NCI-H1105 (cell line): Measurements from ENCODE around the gene HLA-B.
A peak's percentile ranks its signal among the peaks of the same experiment; 100 is the strongest.
"Not testable (repeated sequence)": the region's sequence is repeated elsewhere in the genome, so short reads cannot be mapped to it uniquely, and the experiment has no call there.

Experiments
- DNase-seq: peaks from one replicate; lab custom pipeline; 2025; lab: John Stamatoyannopoulos, UW

Gene HLA-B

GRCh38 chr6:31383149-31383548 is 26.2 kb upstream of the HLA-B start:
- DNase-seq, result no peak

GRCh38 chr6:31381666-31382065 is 24.7 kb upstream of the HLA-B start:
- DNase-seq, result no peak

GRCh38 chr6:31379850-31380249 is 22.9 kb upstream of the HLA-B start:
- no peak for DNase-seq

- DNase-seq, result no peak
These were observed 21.7 kb upstream of the HLA-B start for GRCh38 chr6:31378721-31379103.

- no peak for DNase-seq
These were observed 21.2 kb upstream of the HLA-B start for GRCh38 chr6:31378062-31378720.

- DNase-seq, result no peak
These were observed 20.1 kb upstream of the HLA-B start for GRCh38 chr6:31377029-31377428.

- DNase-seq, result no peak
These were observed 18.7 kb upstream of the HLA-B start for GRCh38 chr6:31375699-31376098.

- not testable (repeated sequence) for DNase-seq
These were observed 17.1 kb upstream of the HLA-B start for GRCh38 chr6:31374118-31374517.

GRCh38 chr6:31368461-31368860 is 11.5 kb upstream of the HLA-B start:
- DNase-seq, result no peak

GRCh38 chr6:31366693-31367470 is 9.9 kb upstream of the HLA-B start:
- peak; percentile 83 for DNase-seq

GRCh38 chr6:31365864-31366263 is 8.9 kb upstream of the HLA-B start:
- no peak for DNase-seq

- DNase-seq, result no peak
These were observed 6.8 kb upstream of the HLA-B start for GRCh38 chr6:31363811-31364210.

GRCh38 chr6:31362751-31363150 is 5.8 kb upstream of the HLA-B start:
- DNase-seq, result no peak

GRCh38 chr6:31359581-31359980 is 2.6 kb upstream of the HLA-B start:
- no peak for DNase-seq

GRCh38 chr6:31358302-31358701 is 1.3 kb upstream of the HLA-B start:
- DNase-seq, result no peak

- DNase-seq, result no peak
These were observed 907 bp upstream of the HLA-B start for GRCh38 chr6:31357886-31358285.

- DNase-seq, result no peak
These were observed 598 bp downstream of the HLA-B start for GRCh38 chr6:31356216-31356945.

- DNase-seq, result no peak
These were observed 1.4 kb downstream of the HLA-B start for GRCh38 chr6:31355583-31355948.

- DNase-seq, result no peak
These were observed 2.0 kb downstream of the HLA-B start for GRCh38 chr6:31354864-31355582.

- DNase-seq, result no peak
These were observed 2.7 kb downstream of the HLA-B start for GRCh38 chr6:31354158-31354863.

- DNase-seq, result no peak
These were observed 3.5 kb downstream of the HLA-B start for GRCh38 chr6:31353384-31353945.
